SH-SY5Y (cell line): ENCODE measurements around the gene USP35.

Experiments
- GATA2 ChIP-seq: IDR thresholded peaks from 2 replicates; pipeline ENCODE4 v1.6.1; 2011; ENCODE audit warnings: mild to moderate bottlenecking, low read depth, low read length
- GATA3 ChIP-seq: IDR thresholded peaks from 2 replicates; pipeline ENCODE4 v1.6.1; 2011; ENCODE audit warnings: low read depth, mild to moderate bottlenecking, low read length, moderate library complexity

The USP35 gene

GRCh38 chr11:78200553-78200952 is 11.8 kb downstream of the USP35 start:
- TF ChIP-seq GATA3 = no peak
- no peak for TF ChIP-seq GATA2

- no peak for TF ChIP-seq GATA2
- no peak for TF ChIP-seq GATA3
These were observed 12.5 kb downstream of the USP35 start for GRCh38 chr11:78201096-78201818.

GRCh38 chr11:78202733-78203167 is 14.0 kb downstream of the USP35 start:
- TF ChIP-seq GATA3 = no peak
- TF ChIP-seq GATA2 = no peak

GRCh38 chr11:78203184-78203583 is 14.5 kb downstream of the USP35 start:
- TF ChIP-seq GATA2 = no peak
- TF ChIP-seq GATA3 = no peak

- TF ChIP-seq GATA2 = no peak
- no peak for TF ChIP-seq GATA3
These were observed 16.5 kb downstream of the USP35 start for GRCh38 chr11:78205256-78205655.

- no peak for TF ChIP-seq GATA3
These were observed 17.0 kb downstream of the USP35 start for GRCh38 chr11:78205691-78206090.

GRCh38 chr11:78207532-78208256 is 19.0 kb downstream of the USP35 start:
- no peak for TF ChIP-seq GATA3
- no peak for TF ChIP-seq GATA2

- no peak for TF ChIP-seq GATA3
- no peak for TF ChIP-seq GATA2
These were observed 19.8 kb downstream of the USP35 start for GRCh38 chr11:78208257-78209165.

GRCh38 chr11:78209478-78209877 is 20.8 kb downstream of the USP35 start:
- TF ChIP-seq GATA2 = no peak
- TF ChIP-seq GATA3 = no peak

- no peak for TF ChIP-seq GATA2
- TF ChIP-seq GATA3 = no peak
These were observed 21.4 kb downstream of the USP35 start for GRCh38 chr11:78210000-78210608.

- TF ChIP-seq GATA2 (no peak), GATA3 (no peak)
These were observed 22.8 kb downstream of the USP35 start for GRCh38 chr11:78211565-78211964.

- TF ChIP-seq GATA2 (no peak), GATA3 (no peak)
These were observed 24.1 kb downstream of the USP35 start for GRCh38 chr11:78212586-78213371.

GRCh38 chr11:78213526-78214330 is 25.0 kb downstream of the USP35 start:
- TF ChIP-seq GATA2 = no peak
- no peak for TF ChIP-seq GATA3
